HepG2 (cell line): ENCODE results near the gene TRPT1. TPM values are rescaled to one million over a fixed set of nuclear protein-coding genes. Genes with fewer than 3 reads are reported as not detected.
A peak's percentile ranks its signal among the peaks of the same experiment; 100 is the strongest.

Source experiments
- EP300 ChIP-seq, 3 experiments: sonication (generic) in 1 of 3; formaldehyde crosslinking in 1 of 3; IDR thresholded peaks; 2 replicates each; pipeline versions ENCODE4 v1.5.1 to v1.6.1; 2011 to 2020; ENCODE audit warnings: low read depth in 2 of 3, low read length in 2 of 3, borderline replicate concordance in 1 of 3, improper control_type of control experiment in 1 of 3, mild to moderate bottlenecking in 1 of 3, missing genetic modification reagents in 1 of 3, moderate library complexity in 1 of 3
- ETV5 ChIP-seq: IDR thresholded peaks from 2 replicates; pipeline ENCODE4 v1.6.1; 2018; ENCODE audit warnings: missing biosample characterization, missing genetic modification reagents, inconsistent platforms, borderline replicate concordance
- EZH2 ChIP-seq: conservative IDR thresholded peaks from 2 replicates; pipeline ENCODE4 v1.6.1; 2012; ENCODE audit warnings: mild to moderate bottlenecking, low read depth, low read length, moderate library complexity
- FOXO1 ChIP-seq: sonication (generic); formaldehyde crosslinking; IDR thresholded peaks from 2 replicates; pipeline ENCODE4 v1.4.0; 2020; ENCODE audit warnings: missing genetic modification reagents
- GMEB1 ChIP-seq: sonication (generic); formaldehyde crosslinking; IDR thresholded peaks from 2 replicates; pipeline ENCODE4 v1.5.1; 2020; ENCODE audit warnings: missing genetic modification reagents, mild to moderate bottlenecking, borderline replicate concordance
- HMG20B ChIP-seq: conservative IDR thresholded peaks from 2 replicates; pipeline ENCODE4 v1.6.1; 2016; ENCODE audit warnings: missing genetic modification reagents, missing compliant biosample characterization
- KLF16 ChIP-seq, 2 experiments: sonication (generic) in 1 of 2; formaldehyde crosslinking in 1 of 2; IDR thresholded peaks; 2 replicates each; pipeline versions ENCODE4 v1.6.1 to v1.8.0; 2016 to 2023; ENCODE audit warnings: missing genetic modification reagents in 2 of 2, missing compliant biosample characterization in 1 of 2
- MXI1 ChIP-seq: IDR thresholded peaks from 3 replicates; pipeline ENCODE4 v1.6.1; 2012; ENCODE audit warnings: low read depth, low read length, inconsistent platforms, borderline replicate concordance
- NR2F1 ChIP-seq, 2 experiments: fragments of 450-650 bp in 1 of 2; formaldehyde crosslinking in 1 of 2; IDR thresholded peaks; 2 replicates each; pipeline versions ENCODE4 v1.5.0 to v1.6.1; 2016 to 2020; ENCODE audit warnings: mild to moderate bottlenecking in 1 of 2, missing compliant biosample characterization in 1 of 2, missing genetic modification reagents in 1 of 2, moderate library complexity in 1 of 2
- RBFOX2 ChIP-seq: fragments of 200-400 bp; formaldehyde crosslinking; IDR thresholded peaks from 2 replicates; pipeline ENCODE4 v1.6.1; 2017; ENCODE audit warnings: low read depth, mild to moderate bottlenecking, low read length
- RBM39 ChIP-seq: fragments of 200-400 bp; formaldehyde crosslinking; IDR thresholded peaks from one replicate; pipeline ENCODE4 v1.6.1; 2018; ENCODE audit warnings: antibody characterized with exemption, mild to moderate bottlenecking, low read depth, low read length; ENCODE audit not compliant: poor library complexity, severe bottlenecking
- RXRA ChIP-seq: sonication (generic); formaldehyde crosslinking; IDR thresholded peaks from 2 replicates; pipeline ENCODE4 v1.5.1; 2020; ENCODE audit warnings: missing genetic modification reagents
- SOX6 ChIP-seq, 2 experiments: fragments of 450-650 bp in 1 of 2; sonication (generic) in 1 of 2; formaldehyde crosslinking in 1 of 2; IDR thresholded peaks; 2 replicates each; pipeline versions ENCODE4 v1.4.0 to v1.6.1; 2017 to 2020; ENCODE audit warnings: antibody characterized with exemption in 1 of 2, mild to moderate bottlenecking in 1 of 2, missing genetic modification reagents in 1 of 2
- ZBTB39 ChIP-seq: sonication (generic); formaldehyde crosslinking; IDR thresholded peaks from 2 replicates; pipeline ENCODE4 v1.5.0; 2020; ENCODE audit warnings: missing genetic modification reagents
- ZFP62 ChIP-seq: sonication (generic); formaldehyde crosslinking; IDR thresholded peaks from 2 replicates; pipeline ENCODE4 v1.4.0; 2020; ENCODE audit warnings: missing genetic modification reagents
- ZNF205 ChIP-seq: IDR thresholded peaks from 2 replicates; pipeline ENCODE4 v1.6.1; 2018; ENCODE audit warnings: missing biosample characterization, missing genetic modification reagents
- ZNF326 ChIP-seq: sonication (generic); formaldehyde crosslinking; IDR thresholded peaks from 2 replicates; pipeline ENCODE4 v1.4.0; 2020; ENCODE audit warnings: missing genetic modification reagents, borderline replicate concordance
- ZNF350 ChIP-seq: sonication (generic); formaldehyde crosslinking; IDR thresholded peaks from 2 replicates; pipeline ENCODE4 v1.4.0; 2020; ENCODE audit warnings: mild to moderate bottlenecking, low read depth, missing genetic modification reagents, borderline replicate concordance
- ZNF7 ChIP-seq: IDR thresholded peaks from 2 replicates; pipeline ENCODE4 v1.6.1; 2016; ENCODE audit warnings: missing biosample characterization, missing genetic modification reagents
- ZNF775 ChIP-seq: sonication (generic); formaldehyde crosslinking; IDR thresholded peaks from 2 replicates; pipeline ENCODE4 v1.4.0; 2020; ENCODE audit warnings: missing genetic modification reagents, mild to moderate bottlenecking, moderate library complexity, borderline replicate concordance
- polyA plus RNA-seq, 8 experiments: library from polyadenylated mRNA; depleted of rRNA in 3 of 8; stranded (reverse) in 7 of 8; unstranded in 1 of 8; fragments of >200 nt; fragmentation: Illumina TruSeq in 4 of 8; extraction: Trizol in 4 of 8; gene quantifications; 2 replicates each; pipeline versions ENCODE4 v1.2.1 to v1.2.3, GENCODE V29; 2011 to 2016; ENCODE audit warnings: low read depth in 4 of 8, missing spikeins in 1 of 8, mixed read lengths in 1 of 8; ENCODE audit not compliant: insufficient read depth in 1 of 8
- total RNA-seq, 5 experiments: library from RNA; depleted of rRNA; stranded (reverse); fragments of >200 nt; fragmentation: Illumina TruSeq; extraction: Trizol; gene quantifications; 2 replicates each; pipeline ENCODE4 v1.2.3, GENCODE V29; 2016; ENCODE audit warnings: low read depth in 1 of 5
- TF ChIP-seq, protein P1 (sequence below): sonication (generic); formaldehyde crosslinking; IDR thresholded peaks from 2 replicates; pipeline ENCODE4 v1.8.1; 2022; ENCODE audit warnings: mild to moderate bottlenecking, missing genetic modification reagents
- TF ChIP-seq, protein P2 (sequence below): sonication (generic); formaldehyde crosslinking; IDR thresholded peaks from 2 replicates; pipeline ENCODE4 v1.5.1; 2020; ENCODE audit warnings: mild to moderate bottlenecking, missing genetic modification reagents, borderline replicate concordance

Gene TRPT1
- total and polyA plus RNA-seq, 2 of the 13 experiments (the other 11 are each of a cell fraction or from before 2014, with no cell fraction given), result 24.8 to 40.7 TPM

DNA sequence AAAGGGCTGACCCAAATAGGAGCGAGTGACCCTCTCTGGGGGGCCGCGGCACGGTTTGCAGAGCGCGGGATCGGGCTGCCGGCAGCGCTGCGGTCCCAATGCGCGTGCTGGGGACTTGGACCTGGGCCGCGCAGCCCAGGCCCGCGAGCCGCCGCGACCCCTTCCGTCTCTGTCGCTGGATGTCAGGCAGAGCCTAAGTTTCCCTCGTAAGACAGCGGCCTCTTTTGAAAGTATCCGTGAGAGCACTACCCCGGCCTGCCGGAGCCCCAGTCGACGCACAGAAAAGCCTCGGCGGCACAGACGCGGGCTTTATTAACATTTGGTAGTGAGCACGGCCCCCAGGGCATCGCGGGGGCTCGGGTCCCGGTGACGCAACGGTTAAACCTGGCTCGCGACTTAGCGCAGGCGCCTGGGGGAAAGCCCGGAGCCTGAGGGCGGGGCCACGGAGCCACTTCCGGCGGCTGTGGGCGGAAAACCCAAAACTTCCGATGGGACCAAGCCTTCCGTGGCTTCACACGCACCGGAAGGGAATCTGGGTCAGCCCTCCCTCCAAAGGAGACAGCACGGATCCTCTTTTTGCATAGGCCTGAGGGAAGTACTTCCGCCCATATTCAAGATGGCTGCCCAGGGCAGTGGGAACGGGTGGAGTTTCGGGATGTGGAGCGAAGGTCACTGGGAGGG, 43.7 kb upstream of the TRPT1 start (continued):
- TF ChIP-seq GMEB1 (CRISPR knock-in tag), result peak; percentile 90
- peak; percentile 89 for TF ChIP-seq ETV5
- TF ChIP-seq RBFOX2, result peak; percentile 83
- no peak; a peak in 2 of 4 replicates for TF ChIP-seq EP300 (IDR thresholded peaks at IDR 0.05; ENCODE audit: low read depth in 2 of 2, low read length in 2 of 2)
- peak; percentile 37; the same call in 1 of the 2 replicates for TF ChIP-seq EP300 (CRISPR knock-in tag; IDR thresholded peaks at IDR 0.05; ENCODE audit: borderline replicate concordance)
- TF ChIP-seq FOXO1 (CRISPR knock-in tag), result peak; percentile 9; the same call in 1 of the 2 replicates
- TF ChIP-seq NR2F1 (CRISPR knock-in tag; IDR thresholded peaks at IDR 0.05), result 0 out of 4 replicates have a peak, but pooled peaks of 1 of the 2 experiments have one; percentile 3
- TF ChIP-seq, protein P1, sequence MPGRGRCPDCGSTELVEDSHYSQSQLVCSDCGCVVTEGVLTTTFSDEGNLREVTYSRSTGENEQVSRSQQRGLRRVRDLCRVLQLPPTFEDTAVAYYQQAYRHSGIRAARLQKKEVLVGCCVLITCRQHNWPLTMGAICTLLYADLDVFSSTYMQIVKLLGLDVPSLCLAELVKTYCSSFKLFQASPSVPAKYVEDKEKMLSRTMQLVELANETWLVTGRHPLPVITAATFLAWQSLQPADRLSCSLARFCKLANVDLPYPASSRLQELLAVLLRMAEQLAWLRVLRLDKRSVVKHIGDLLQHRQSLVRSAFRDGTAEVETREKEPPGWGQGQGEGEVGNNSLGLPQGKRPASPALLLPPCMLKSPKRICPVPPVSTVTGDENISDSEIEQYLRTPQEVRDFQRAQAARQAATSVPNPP, result no peak
- TF ChIP-seq ZNF7, result no peak
- peak; percentile 77 for TF ChIP-seq RBM39
- peak; percentile 12; the same call in 1 of the 2 replicates for TF ChIP-seq HMG20B (CRISPR knock-in tag)
- TF ChIP-seq ZBTB39 (CRISPR knock-in tag), result no peak; the same call in 1 of the 2 replicates
- TF ChIP-seq ZNF326 (CRISPR knock-in tag), result 0 out of 2 replicates have a peak, but pooled peaks have one; percentile 23
- no peak for TF ChIP-seq EZH2
- TF ChIP-seq SOX6 (IDR thresholded peaks at IDR 0.05), result no peak
- peak; percentile 39; the same call in 1 of the 2 replicates for TF ChIP-seq SOX6 (CRISPR knock-in tag; IDR thresholded peaks at IDR 0.05)
- no peak for TF ChIP-seq ZNF775 (CRISPR knock-in tag)
- no peak for TF ChIP-seq ZNF350 (CRISPR knock-in tag)
- TF ChIP-seq, protein P2, sequence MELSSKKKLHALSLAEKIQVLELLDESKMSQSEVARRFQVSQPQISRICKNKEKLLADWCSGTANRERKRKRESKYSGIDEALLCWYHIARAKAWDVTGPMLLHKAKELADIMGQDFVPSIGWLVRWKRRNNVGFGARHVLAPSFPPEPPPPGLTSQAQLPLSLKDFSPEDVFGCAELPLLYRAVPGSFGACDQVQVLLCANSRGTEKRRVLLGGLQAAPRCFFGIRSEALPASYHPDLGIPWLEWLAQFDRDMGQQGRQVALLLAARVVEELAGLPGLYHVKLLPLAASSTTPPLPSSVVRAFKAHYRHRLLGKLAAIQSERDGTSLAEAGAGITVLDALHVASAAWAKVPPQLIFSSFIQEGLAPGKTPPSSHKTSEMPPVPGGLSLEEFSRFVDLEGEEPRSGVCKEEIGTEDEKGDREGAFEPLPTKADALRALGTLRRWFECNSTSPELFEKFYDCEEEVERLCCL, result no peak
- TF ChIP-seq RXRA (CRISPR knock-in tag), result peak; percentile 96
- TF ChIP-seq MXI1, result peak; percentile 39; the same call in 1 of the 3 replicates
- peak in 1 of 2 experiments; percentile 81; a peak in 2 of 4 replicates for TF ChIP-seq KLF16 (CRISPR knock-in tag; IDR thresholded peaks at IDR 0.05)
- TF ChIP-seq ZFP62 (CRISPR knock-in tag), result no peak
- TF ChIP-seq ZNF205 (CRISPR knock-in tag), result peak; percentile 83
